Activated naive CD4-positive, alpha-beta T cell treated with Interleukin-2 at 50 U/mL for 16 hours (primary cell): Measurements from ENCODE around the gene CALR.
"Not testable (repeated sequence)": the region's sequence is repeated elsewhere in the genome, so short reads cannot be mapped to it uniquely, and the experiment has no call there.

Experiments
- DNase-seq: peaks from one replicate; pipeline ENCODE4 v3.0.0-alpha.2; 2020

Gene CALR

DNA sequence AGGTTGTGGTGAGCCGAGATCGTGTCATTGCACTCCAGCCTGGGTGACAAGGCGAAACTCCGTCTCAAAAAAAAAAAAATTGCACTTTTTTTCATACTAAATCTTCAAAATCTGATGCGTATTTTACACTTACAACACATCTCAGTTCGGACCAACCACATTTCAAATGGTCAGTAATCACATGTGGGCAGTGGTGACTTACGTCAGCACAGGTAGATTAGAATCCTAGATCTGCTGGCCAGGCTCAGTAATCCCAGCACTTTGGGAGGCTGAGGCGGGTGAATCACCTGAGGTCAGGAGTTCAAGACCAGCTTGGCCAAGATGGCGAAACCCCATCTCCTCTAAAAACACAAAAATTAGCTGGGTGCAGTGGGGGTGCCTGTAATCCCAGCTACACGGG lies 3.3 kb upstream of the CALR start:
- no peak for DNase-seq

DNA sequence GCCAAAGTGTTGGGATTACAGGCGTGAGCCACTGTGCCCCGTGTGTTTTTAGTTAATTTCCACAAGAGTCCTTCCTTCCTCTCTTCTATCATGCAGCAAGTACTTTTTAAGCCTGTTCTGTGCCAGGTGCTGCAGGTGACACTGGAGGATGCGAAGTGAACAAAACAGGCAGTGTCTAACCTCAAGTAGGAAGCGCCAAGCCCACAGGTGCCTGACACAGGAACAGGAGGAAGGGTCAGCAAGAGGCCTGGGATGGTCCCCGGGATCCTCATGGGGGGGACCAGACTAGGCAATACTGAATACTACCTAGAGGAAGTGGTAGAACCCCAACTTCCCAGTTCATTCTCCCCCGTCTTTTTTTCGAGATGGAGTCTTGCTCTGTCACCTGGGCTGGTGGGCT lies 1.8 kb upstream of the CALR start:
- DNase-seq = no peak

DNA sequence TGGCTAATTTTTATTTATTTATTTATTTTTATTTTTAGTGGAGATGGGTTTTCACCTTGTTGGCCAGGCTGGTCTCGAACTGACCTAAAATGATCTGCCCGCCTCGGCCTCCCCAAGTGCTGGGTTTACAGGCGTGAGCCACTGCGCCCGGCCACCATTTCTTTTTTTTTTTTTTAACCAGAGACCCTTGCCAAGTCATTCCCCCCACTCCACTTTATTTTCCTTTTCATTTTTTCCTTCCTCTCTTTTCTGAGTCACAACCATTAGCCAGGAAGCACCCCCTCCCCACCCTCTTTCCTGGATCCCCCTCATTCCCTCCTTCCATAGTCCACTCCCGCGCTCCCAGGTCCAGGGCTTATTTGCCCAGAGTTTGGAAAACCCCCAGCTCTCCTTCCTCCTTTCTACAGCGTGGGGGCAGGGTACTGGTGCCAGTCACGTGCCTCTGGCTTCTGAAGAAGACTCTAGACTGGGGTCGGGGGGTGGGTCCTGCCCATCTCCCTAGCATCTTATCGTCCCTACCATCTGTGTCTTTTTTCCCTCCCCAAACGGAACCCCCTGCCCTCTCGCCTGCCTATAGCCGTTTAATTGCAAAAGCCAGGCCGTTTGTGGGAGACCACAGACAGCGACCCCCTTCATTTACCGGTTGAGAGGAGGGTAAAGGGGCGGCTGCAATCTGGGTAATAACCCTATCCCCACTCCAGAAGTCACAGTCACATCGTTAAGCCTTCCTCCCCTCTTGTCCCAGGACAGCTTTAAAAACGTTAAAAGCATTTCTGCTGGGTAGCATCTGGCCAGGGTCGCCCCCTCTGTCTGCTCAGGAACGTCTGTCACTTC lies 1.1 kb upstream of the CALR start:
- DNase-seq = no peak

DNA sequence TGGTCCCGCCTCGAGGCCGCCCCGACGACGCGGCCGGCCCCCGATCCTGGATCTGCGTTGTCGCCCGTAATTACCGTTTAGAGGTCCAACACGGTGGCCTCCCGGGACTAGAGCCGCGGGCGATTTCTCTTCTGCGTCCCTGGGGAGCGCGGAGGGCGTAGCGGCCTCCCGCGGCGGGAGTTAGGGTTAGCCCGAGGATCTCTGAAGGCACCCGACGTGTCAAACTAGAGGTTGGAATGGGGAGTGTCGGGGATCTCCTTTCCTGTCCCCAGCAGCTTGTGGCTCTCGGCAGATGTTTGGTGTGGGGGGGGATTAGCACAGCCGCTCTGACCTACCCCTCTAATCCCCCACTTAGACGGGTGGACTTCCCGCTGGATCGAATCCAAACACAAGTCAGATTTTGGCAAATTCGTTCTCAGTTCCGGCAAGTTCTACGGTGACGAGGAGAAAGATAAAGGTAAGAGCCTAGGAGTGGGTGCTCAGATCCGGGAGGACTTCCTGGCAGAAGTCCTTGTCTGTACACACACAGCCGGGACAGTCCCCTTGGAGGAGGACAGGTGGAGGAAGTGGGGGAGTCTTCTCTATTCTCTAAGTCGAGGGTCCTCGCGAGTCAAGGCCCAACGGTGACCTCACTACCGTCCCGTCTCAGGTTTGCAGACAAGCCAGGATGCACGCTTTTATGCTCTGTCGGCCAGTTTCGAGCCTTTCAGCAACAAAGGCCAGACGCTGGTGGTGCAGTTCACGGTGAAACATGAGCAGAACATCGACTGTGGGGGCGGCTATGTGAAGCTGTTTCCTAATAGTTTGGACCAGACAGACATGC lies 581 bp downstream of the CALR start:
- DNase-seq = peak; percentile 52

DNA sequence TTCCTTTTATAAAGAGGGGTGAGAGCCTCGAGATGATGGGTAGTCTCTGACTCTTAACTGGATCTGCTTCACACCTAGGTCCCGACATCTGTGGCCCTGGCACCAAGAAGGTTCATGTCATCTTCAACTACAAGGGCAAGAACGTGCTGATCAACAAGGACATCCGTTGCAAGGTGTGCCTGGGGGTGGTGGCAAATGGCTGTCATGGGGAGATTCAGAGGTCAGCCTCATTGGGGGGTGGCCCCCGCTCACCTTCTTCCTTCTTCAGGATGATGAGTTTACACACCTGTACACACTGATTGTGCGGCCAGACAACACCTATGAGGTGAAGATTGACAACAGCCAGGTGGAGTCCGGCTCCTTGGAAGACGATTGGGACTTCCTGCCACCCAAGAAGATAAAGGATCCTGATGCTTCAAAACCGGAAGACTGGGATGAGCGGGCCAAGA lies 1.6 kb downstream of the CALR start:
- no peak for DNase-seq

DNA sequence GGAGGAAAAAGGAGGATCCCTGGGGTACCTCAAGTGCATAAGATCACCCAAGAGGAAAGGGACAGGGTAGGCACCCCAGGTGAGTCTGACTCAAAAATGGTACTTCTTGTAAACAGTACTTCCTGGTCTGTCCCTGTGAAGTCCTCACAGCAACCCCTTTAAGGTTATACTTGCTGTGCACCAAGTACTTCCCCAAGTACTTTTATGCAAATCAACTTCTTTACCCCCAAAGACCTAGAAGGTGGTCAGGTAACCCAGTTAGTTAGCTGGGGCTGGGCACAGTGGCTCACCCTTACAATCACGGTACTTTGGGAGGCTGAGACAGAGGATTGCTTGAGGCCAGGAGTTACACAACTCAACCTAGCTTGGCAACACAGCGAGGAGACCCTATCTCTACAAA lies 2.5 kb downstream of the CALR start:
- DNase-seq = no peak

DNA sequence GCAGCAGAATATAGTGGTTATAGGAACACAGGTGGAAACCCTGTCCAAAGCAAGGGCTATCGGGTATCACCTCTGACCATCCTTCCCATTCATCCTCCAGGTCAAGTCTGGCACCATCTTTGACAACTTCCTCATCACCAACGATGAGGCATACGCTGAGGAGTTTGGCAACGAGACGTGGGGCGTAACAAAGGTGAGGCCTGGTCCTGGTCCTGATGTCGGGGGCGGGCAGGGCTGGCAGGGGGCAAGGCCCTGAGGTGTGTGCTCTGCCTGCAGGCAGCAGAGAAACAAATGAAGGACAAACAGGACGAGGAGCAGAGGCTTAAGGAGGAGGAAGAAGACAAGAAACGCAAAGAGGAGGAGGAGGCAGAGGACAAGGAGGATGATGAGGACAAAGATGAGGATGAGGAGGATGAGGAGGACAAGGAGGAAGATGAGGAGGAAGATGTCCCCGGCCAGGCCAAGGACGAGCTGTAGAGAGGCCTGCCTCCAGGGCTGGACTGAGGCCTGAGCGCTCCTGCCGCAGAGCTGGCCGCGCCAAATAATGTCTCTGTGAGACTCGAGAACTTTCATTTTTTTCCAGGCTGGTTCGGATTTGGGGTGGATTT lies 5.1 kb downstream of the CALR start:
- DNase-seq = no peak

DNA sequence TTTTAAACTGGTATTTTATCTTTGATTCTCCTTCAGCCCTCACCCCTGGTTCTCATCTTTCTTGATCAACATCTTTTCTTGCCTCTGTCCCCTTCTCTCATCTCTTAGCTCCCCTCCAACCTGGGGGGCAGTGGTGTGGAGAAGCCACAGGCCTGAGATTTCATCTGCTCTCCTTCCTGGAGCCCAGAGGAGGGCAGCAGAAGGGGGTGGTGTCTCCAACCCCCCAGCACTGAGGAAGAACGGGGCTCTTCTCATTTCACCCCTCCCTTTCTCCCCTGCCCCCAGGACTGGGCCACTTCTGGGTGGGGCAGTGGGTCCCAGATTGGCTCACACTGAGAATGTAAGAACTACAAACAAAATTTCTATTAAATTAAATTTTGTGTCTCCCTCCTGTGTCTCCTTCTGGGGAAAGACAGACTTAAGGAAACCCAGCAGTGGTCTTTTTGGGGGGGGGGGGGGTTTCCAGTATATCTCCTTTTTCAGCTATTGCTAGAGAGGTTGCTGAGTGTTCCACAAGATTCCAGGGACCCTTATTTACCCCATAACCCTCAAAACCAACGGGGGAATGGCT lies 5.8 kb downstream of the CALR start:
- no peak for DNase-seq

DNA sequence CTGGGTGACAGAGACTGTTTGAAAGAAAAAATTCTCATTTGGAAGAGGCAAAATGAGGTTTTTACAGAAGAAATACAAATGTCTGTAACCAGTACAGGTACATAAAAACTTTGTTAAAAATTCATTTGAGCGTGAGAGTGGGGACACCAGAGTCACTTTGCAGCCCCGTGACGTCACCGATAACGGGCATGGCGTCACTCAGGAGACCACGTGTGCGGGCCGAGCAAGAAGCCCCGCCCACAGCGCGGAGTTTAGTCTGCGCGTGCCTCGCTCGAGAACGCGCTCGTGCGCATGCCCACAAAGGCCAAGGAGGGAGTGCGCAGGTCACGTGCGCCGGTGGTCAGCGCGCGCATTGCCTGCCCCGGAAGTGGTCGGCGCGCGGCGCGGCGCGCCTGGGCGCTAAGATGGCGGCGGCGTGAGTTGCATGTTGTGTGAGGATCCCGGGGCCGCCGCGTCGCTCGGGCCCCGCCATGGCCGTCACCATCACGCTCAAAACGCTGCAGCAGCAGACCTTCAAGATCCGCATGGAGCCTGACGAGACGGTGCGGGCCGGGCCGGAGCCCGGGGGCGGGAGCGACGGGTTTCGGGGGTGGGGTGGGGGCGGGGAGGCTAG lies 7.2 kb downstream of the CALR start, which contains the start of gene RAD23A:
Gene RAD23A (plus strand): TSS at position 384 of the 613 bp plus-strand sequence. CDS start 87 bp downstream, at position 471.
- peak; percentile 98 for DNase-seq

DNA sequence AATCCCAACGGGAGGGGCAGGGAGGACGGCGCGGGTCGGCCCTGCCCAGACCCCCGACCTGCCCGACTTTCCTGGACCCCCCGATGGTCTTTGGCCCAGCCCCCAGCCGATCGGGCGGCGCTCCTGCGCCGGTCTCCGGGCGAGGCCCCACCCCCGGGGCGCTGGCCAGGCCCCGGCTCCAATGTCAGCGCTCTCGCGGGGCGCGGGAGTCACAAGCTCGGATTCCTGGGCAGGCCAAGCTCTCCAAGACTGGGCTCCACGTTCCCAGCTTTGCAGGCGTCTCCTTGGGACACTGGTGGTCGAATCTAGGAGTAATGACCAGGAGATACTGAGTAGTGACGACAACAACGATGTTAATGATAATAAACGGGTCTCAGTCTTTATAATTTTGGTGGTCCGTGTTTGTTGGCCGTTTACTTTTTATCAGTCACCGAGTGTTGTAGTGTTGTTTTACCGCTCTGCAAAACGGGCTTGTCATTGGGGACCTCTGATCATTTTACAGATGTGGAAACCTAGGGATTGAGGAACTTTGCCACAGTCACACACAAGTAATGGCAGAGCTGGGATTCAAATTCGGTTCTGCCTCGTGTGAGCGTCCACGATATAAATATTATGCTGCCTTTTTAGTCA lies 7.8 kb downstream of the CALR start:
- peak; percentile 66 for DNase-seq

DNA sequence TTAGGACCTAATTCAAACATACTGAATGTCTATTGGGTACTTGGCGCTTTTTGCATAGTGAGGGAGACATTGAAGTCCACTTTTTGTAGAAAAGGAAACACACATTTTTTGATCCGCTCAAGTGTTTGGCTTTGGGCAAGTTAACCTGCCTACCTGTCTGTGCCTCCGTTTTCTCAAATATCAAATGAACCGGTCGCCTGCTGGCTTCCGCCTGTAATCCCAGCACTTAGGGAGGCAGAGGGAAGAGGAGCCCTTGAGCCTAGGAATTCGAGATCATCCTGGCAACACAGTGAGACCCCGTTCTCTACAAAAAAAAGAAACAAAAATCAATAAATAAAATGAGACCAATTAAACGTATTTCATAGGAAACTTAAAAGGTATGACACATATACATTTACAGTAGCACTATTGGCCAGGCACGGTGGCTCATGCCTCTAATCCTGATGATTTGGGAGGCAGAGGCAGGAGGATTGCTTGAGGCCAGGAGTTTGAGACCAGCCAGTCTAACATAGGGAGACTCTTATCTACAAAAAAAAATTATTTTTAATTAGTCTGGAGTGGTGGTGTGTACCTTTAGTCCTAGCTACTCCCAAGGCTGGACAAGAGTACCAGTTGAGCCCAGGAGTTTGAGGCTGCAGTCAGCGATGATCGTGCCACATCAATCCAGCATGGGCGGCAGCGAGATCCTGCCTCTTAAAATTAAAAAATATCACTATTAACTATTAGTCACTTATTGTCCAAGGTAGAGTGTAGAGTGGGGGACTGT lies 8.5 kb downstream of the CALR start:
- no peak for DNase-seq

DNA sequence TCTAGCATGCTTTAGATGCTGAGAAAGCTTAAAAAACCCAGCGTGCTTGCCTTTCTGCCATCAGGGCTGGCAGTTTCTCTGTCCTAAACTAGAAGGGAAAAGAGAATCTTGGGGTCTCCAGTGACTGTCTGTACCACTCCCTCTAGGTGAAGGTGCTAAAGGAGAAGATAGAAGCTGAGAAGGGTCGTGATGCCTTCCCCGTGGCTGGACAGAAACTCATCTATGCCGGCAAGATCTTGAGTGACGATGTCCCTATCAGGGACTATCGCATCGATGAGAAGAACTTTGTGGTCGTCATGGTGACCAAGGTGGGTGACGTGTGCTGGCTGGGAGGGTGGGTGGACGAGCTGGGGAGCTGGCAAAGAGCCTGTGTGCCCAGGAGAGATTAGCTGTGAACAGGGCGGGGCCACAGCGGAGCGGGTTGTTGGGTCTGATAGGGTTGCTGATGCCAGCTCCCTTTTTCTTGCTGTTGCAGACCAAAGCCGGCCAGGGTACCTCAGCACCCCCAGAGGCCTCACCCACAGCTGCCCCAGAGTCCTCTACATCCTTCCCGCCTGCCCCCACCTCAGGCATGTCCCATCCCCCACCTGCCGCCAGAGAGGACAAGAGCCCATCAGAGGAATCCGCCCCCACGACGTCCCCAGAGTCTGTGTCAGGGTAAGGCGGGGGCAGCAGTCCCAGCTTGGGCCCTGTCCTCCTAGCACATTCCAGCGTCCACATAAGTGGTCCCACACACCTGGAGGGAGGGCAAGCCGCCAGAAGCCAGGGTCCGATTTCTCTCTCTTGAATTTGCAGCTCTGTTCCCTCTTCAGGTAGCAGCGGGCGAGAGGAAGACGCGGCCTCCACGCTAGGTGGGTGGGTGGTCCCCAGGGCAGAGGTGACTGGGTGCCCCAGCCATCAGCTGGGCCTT lies 9.5 kb downstream of the CALR start:
- no peak for DNase-seq

DNA sequence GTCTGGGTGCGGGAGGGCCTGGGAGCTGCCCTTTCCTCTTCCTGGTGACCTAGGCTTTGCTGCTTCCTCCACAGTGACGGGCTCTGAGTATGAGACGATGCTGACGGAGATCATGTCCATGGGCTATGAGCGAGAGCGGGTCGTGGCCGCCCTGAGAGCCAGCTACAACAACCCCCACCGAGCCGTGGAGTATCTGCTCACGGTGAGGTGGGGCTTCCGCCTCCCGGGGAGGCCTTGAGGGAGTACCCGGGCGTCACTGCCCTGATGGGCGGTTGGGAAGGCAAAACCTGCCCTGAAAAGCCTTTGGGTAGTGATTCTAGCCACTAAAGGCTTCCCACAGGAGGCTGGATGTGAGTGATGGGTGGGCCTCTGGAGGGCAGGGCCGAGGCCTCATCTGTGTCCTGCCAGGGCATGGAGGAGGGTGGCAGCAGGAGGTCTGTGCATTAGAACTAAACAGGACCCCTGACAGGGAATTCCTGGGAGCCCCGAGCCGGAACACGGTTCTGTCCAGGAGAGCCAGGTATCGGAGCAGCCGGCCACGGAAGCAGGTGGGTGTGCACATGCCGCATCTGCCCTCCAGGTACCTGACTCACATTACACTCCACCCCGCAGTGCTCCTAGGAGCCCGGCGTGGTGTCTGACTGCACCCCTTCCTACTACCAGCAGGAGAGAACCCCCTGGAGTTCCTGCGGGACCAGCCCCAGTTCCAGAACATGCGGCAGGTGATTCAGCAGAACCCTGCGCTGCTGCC lies 10.4 kb downstream of the CALR start:
- DNase-seq = no peak

DNA sequence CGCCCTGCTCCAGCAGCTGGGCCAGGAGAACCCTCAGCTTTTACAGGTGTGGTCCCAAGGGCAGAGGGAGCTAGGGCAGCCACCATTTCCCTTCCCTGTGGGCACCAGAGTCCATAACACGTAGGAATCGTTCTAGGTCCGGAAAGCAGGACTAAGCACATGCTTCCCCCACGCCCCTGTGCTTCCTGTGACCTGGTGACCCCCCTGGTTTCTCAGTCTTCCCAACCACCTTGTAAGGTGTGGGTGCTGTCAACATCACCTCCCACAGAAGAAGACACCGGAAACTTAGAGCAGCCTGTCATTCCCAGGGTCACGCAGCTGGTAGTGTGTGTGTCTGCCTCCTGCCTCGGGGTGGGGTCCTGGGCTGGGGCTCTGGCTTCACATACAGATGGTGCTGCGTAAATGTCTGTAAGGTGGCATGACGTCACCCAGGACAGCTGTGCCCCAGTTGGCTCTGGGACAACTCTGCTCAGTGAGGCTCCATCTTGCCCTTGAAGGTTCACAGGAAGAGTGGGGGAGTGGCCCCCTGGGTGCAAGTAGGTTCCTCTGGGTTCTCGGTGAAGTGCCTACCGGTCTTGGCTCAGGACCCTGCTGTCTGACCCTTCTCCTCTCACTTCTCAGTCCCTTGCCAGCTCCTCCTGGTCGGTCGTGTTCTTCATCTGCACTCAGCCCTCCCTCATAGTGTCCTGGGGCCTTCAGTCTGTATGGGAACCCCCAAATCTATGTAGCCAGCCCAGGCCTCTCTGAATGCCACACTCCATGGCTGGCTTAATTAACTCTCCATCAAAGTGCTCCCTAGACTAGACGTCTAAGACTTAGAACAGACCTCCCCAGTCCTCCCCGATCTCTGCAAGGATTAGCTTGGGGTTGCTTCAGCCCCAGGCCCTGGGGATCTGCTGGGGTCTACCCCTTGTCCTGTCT lies 11.2 kb downstream of the CALR start:
- DNase-seq = no peak

DNA sequence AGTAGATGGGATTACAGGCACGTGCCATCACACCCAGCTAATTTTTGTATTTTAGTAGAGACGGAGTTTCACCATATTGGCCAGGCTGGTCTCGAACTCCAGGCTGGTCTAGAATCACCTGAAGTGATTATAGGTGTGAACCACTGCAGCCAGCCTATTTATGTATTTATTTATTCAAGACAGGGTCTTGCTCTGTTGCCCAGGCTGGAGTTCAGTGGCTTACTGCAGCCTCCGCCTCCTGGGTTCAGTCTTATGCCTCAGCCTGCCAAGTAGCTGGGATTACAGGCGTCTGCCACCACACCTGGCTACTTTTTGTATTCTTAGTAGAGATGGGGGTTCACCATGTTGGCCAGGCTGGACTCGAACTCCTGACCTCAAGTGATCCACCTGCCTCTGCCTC lies 13.6 kb downstream of the CALR start:
- not testable (repeated sequence) for DNase-seq

DNA sequence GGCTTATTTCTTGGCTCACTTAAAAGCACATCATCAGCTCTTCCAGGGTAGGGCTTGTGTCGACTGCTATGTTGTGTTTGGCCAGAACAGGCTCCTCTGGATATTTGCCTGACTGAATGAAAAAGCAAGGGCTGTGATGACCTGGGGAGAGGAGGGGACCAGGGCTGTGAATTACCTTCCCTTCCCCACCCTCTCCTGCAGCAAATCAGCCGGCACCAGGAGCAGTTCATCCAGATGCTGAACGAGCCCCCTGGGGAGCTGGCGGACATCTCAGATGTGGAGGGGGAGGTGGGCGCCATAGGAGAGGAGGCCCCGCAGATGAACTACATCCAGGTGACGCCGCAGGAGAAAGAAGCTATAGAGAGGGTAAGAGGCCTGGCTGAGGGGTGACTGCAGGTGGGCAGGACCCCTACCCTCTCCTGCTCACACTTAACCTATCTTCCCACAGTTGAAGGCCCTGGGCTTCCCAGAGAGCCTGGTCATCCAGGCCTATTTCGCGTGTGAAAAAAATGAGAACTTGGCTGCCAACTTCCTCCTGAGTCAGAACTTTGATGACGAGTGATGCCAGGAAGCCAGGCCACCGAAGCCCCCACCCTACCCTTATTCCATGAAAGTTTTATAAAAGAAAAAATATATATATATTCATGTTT lies 14.2 kb downstream of the CALR start:
- no peak for DNase-seq

DNA sequence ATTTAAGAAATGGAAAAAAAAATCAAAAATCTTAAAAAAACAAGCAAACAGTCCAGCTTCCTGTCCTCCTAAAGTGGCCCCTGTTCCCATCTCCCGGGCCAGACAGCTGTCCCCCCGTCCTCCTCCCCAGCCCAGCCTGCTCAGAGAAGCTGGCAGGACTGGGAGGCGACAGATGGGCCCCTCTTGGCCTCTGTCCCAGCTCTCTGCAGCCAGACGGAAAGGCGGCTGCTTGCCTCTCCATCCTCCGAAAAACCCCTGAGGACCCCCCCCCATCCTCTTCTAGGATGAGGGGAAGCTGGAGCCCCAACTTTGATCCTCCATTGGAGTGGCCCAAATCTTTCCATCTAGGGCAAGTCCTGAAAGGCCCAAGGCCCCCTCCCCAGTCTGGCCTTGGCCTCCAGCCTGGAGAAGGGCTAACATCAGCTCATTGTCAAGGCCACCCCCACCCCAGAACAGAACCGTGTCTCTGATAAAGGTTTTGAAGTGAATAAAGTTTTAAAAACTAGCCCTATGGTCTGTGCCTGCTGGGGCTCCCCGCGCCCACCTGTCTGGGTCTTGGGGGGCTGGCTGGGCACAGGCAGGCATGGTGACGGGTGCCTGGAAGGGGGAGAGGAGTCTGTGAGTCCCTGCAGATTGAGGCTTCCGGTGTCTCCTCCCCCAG lies 14.9 kb downstream of the CALR start:
- no peak for DNase-seq
